Keratinocyte (primary cell): ENCODE data around the gene SLC43A3. TPM values are rescaled to one million over a fixed set of nuclear protein-coding genes. Genes with fewer than 3 reads are reported as not detected.

Experiments used
- DNase-seq: peaks from one replicate; pipeline ENCODE4 v3.0.0-alpha.2; 2011; ENCODE audit warnings: low read depth, missing footprints, low spot score
- FAIRE-seq: peaks from 2 replicates; lab custom pipeline; 2011; peaks lifted over from hg19 to GRCh38; lab: Jason Lieb, UNC
- H2AFZ ChIP-seq: 2 replicates; pipeline ENCODE4 v1.6.0; 2012; ENCODE audit warnings: low read length, control low read depth, inconsistent platforms; ENCODE audit not compliant: control insufficient read depth
- H3K27ac ChIP-seq: 2 replicates; pipeline ENCODE4 v1.5.1; 2011; ENCODE audit warnings: low read length; ENCODE audit not compliant: control insufficient read depth, insufficient read depth
- H3K27me3 ChIP-seq: 3 replicates; pipeline ENCODE4 v1.6.0; 2011; ENCODE audit warnings: low read length; ENCODE audit not compliant: control insufficient read depth, insufficient read depth; ENCODE audit errors: extremely low read depth
- H3K36me3 ChIP-seq, 2 experiments: 2 replicates in 1 of 2; 3 replicates in 1 of 2; pipeline ENCODE4 v1.5.1; 2011; ENCODE audit warnings: low read length in 2 of 2, mild to moderate bottlenecking in 1 of 2; ENCODE audit not compliant: control insufficient read depth in 2 of 2, insufficient read depth in 2 of 2; ENCODE audit errors: extremely low read depth in 1 of 2
- H3K4me1 ChIP-seq: 3 replicates; pipeline ENCODE4 v1.5.1; 2011; ENCODE audit warnings: low read length; ENCODE audit not compliant: control insufficient read depth, insufficient read depth; ENCODE audit errors: extremely low read depth
- H3K4me2 ChIP-seq: 3 replicates; pipeline ENCODE4 v1.6.0; 2011; ENCODE audit warnings: low read depth, low read length; ENCODE audit not compliant: control insufficient read depth, insufficient read depth; ENCODE audit errors: extremely low read depth
- H3K4me3 ChIP-seq, 3 experiments: fragments of 200-600 bp in 1 of 3; sonication (generic) in 1 of 3; 2 replicates in 2 of 3; 3 replicates in 1 of 3; pipeline ENCODE4 v1.5.1; 2011 to 2016; ENCODE audit warnings: low read length in 3 of 3, mild to moderate bottlenecking in 3 of 3, control low read depth in 2 of 3, inconsistent platforms in 1 of 3, low read depth in 1 of 3, mixed read lengths in 1 of 3, mixed run types in 1 of 3, moderate library complexity in 1 of 3; ENCODE audit not compliant: control insufficient read depth in 2 of 3, insufficient read depth in 2 of 3; ENCODE audit errors: extremely low read depth in 1 of 3
- H3K79me2 ChIP-seq: 2 replicates; pipeline ENCODE4 v1.6.0; 2012; ENCODE audit warnings: low read length; ENCODE audit not compliant: control insufficient read depth, insufficient read depth
- H3K9ac ChIP-seq: 3 replicates; pipeline ENCODE4 v1.6.0; 2011; ENCODE audit warnings: low read length; ENCODE audit not compliant: control insufficient read depth, insufficient read depth; ENCODE audit errors: extremely low read depth
- H3K9me1 ChIP-seq: 3 replicates; pipeline ENCODE4 v1.6.0; 2011; ENCODE audit warnings: low read length; ENCODE audit not compliant: control insufficient read depth, insufficient read depth; ENCODE audit errors: extremely low read depth
- H3K9me3 ChIP-seq: 2 replicates; pipeline ENCODE4 v1.5.1; 2012; ENCODE audit warnings: low read depth, low read length; ENCODE audit not compliant: control insufficient read depth
- H4K20me1 ChIP-seq: 3 replicates; pipeline ENCODE4 v1.6.0; 2011; ENCODE audit warnings: low read length; ENCODE audit not compliant: control insufficient read depth, insufficient read depth; ENCODE audit errors: extremely low read depth
- EZH2 ChIP-seq: IDR thresholded peaks from one replicate; pipeline ENCODE4 v1.6.1; 2012; ENCODE audit warnings: inconsistent platforms, mild to moderate bottlenecking, low read length, moderate library complexity
- dilution Hi-C: fragments of 300-500 bp; cut with MboI; formaldehyde crosslinking; loops from one replicate; pipeline ENCODE4 v1.7.0; 2020; ENCODE audit warnings: low sequenced_read_pairs; ENCODE audit not compliant: extremely low pct_ligation_motif_present
- polyA plus RNA-seq, 5 experiments: library from polyadenylated mRNA; depleted of rRNA in 3 of 5; stranded (reverse) in 3 of 5; stranded (forward) in 1 of 5; unstranded in 1 of 5; fragments of >200 nt; gene quantifications; 1 replicate in 1 of 5; 2 replicates in 3 of 5; 3 replicates in 1 of 5; pipeline versions ENCODE4 v1.2.1 to v1.2.3, GENCODE V29; 2011 to 2012; ENCODE audit warnings: missing spikeins in 2 of 5, low read depth in 1 of 5, low replicate concordance in 1 of 5
- TF ChIP-seq, protein P1 (sequence below), 3 experiments: IDR thresholded peaks in 1 of 3; conservative IDR thresholded peaks in 1 of 3; optimal IDR thresholded peaks in 1 of 3; 2 replicates in 2 of 3; 3 replicates in 1 of 3; pipeline versions ENCODE3 to v1.5.1; 2011; ENCODE audit warnings: low read length in 3 of 3, mild to moderate bottlenecking in 3 of 3, moderate library complexity in 2 of 3, control low read depth in 1 of 3, inconsistent platforms in 1 of 3; ENCODE audit not compliant: insufficient read depth in 2 of 3; ENCODE audit errors: extremely low read depth in 1 of 3

Gene SLC43A3
- polyA plus RNA-seq, 1 donor (not counting 4 experiments of a cell fraction or from before 2014, with no cell fraction given): 48.1 TPM

GRCh38 chr11:57360991-57361390, 65.9 kb downstream of the SLC43A3 start:
- H3K79me2 ChIP-seq: no peaks in the 10 kb centered on the region
- no peaks in the 10 kb centered on the region for H4K20me1 ChIP-seq
- H3K9ac ChIP-seq: no peak overlapping the region
- no peaks in the 10 kb centered on the region for H3K36me3 ChIP-seq
- TF ChIP-seq, protein P1, sequence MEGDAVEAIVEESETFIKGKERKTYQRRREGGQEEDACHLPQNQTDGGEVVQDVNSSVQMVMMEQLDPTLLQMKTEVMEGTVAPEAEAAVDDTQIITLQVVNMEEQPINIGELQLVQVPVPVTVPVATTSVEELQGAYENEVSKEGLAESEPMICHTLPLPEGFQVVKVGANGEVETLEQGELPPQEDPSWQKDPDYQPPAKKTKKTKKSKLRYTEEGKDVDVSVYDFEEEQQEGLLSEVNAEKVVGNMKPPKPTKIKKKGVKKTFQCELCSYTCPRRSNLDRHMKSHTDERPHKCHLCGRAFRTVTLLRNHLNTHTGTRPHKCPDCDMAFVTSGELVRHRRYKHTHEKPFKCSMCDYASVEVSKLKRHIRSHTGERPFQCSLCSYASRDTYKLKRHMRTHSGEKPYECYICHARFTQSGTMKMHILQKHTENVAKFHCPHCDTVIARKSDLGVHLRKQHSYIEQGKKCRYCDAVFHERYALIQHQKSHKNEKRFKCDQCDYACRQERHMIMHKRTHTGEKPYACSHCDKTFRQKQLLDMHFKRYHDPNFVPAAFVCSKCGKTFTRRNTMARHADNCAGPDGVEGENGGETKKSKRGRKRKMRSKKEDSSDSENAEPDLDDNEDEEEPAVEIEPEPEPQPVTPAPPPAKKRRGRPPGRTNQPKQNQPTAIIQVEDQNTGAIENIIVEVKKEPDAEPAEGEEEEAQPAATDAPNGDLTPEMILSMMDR (optimal IDR thresholded peaks at IDR 0.05 in 1 of 3, IDR thresholded peaks at IDR 0.05 in 1 of 3, conservative IDR thresholded peaks at IDR 0.05 in 1 of 3; ENCODE audit: extremely low read depth in 1 of 3, insufficient read depth in 2 of 3, low read length in 3 of 3): no peak
- no peak for TF ChIP-seq EZH2
- DNase-seq (no peak), FAIRE-seq (no peak)
- no peak overlapping the region for H3K27ac ChIP-seq
- dilution Hi-C loops: no loop called here
- H2AFZ ChIP-seq: no peak overlapping the region
- no peaks in the 10 kb centered on the region for H3K9me1 ChIP-seq
- H3K4me3 ChIP-seq: no peak overlapping the region
- no peaks in the 10 kb centered on the region for H3K27me3 ChIP-seq
- no peak overlapping the region for H3K4me2 ChIP-seq
- H3K9me3 ChIP-seq: no peaks in the 10 kb centered on the region
- H3K4me1 ChIP-seq: peaks cover 21% of the 10 kb centered on the region

GRCh38 chr11:57359896-57360690, 66.8 kb downstream of the SLC43A3 start:
- Histone ChIP-seq H3K27ac (no peak overlapping the region), H3K9me1 (no peaks in the 10 kb centered on the region), H3K4me1 (peaks cover 21% of the 10 kb centered on the region), H3K36me3 (no peaks in the 10 kb centered on the region), H3K79me2 (no peaks in the 10 kb centered on the region), H3K9ac (no peak overlapping the region), H4K20me1 (no peaks in the 10 kb centered on the region), H3K9me3 (no peaks in the 10 kb centered on the region), H2AFZ (no peak overlapping the region), H3K4me2 (no peak overlapping the region), H3K27me3 (no peaks in the 10 kb centered on the region), H3K4me3 (no peak overlapping the region)
- TF ChIP-seq EZH2: no peak
- TF ChIP-seq, protein P1 (optimal IDR thresholded peaks at IDR 0.05 in 1 of 3, IDR thresholded peaks at IDR 0.05 in 1 of 3, conservative IDR thresholded peaks at IDR 0.05 in 1 of 3; ENCODE audit: extremely low read depth in 1 of 3, insufficient read depth in 2 of 3, low read length in 3 of 3): no peak
- dilution Hi-C loops: no loop called here
- DNase-seq (no peak), FAIRE-seq (no peak)
